Uterus (tissue), 4 donors: ENCODE results near the gene NAT14. TPM values are rescaled to one million over a fixed set of nuclear protein-coding genes. Genes with fewer than 3 reads are reported as not detected.

Source experiments
- DNase-seq, 2 donors: peaks; one replicate each; pipeline ENCODE4 v3.0.0-alpha.2; 2019 to 2020
- H3K27ac ChIP-seq, 2 donors: fragments of 200-600 bp; sonication (generic); 1 replicate in 1 of 2; 2 replicates in 1 of 2; pipeline ENCODE4 v1.5.1; 2016 to 2018
- H3K27me3 ChIP-seq, 2 donors: fragments of 200-600 bp; sonication (generic); one replicate each; pipeline ENCODE4 v1.5.1; 2018 to 2019; ENCODE audit warnings: control low read depth in 1 of 2
- H3K36me3 ChIP-seq, 2 donors: fragments of 200-600 bp; sonication (generic); one replicate each; pipeline ENCODE4 v1.5.1; 2019; ENCODE audit warnings: control low read depth in 1 of 2
- H3K4me1 ChIP-seq, 2 donors: fragments of 200-600 bp; sonication (generic); one replicate each; pipeline ENCODE4 v1.5.1; 2018 to 2019; ENCODE audit warnings: control low read depth in 1 of 2
- H3K4me3 ChIP-seq, 2 donors: fragments of 200-600 bp; sonication (generic); 1 replicate in 1 of 2; 2 replicates in 1 of 2; pipeline ENCODE4 v1.5.1; 2018 to 2019; ENCODE audit warnings: mild to moderate bottlenecking in 1 of 2
- H3K9me3 ChIP-seq, 2 donors: fragments of 200-600 bp; sonication (generic); one replicate each; pipeline ENCODE4 v1.5.1; 2019; ENCODE audit warnings: control low read depth in 1 of 2
- CTCF ChIP-seq, 4 experiments: fragments of 200-600 bp in 2 of 4; fragments of 450-650 bp in 2 of 4; sonication (generic) in 2 of 4; IDR thresholded peaks; one replicate each; pipeline ENCODE4 v1.5.1; 2016 to 2019; ENCODE audit warnings: antibody characterized with exemption in 4 of 4, mild to moderate bottlenecking in 2 of 4, moderate library complexity in 1 of 4
- POLR2A ChIP-seq, 2 donors: fragments of 450-650 bp; IDR thresholded peaks; one replicate each; pipeline ENCODE4 v1.6.1; 2016; ENCODE audit warnings: antibody characterized with exemption in 2 of 2, mild to moderate bottlenecking in 1 of 2, moderate library complexity in 1 of 2
- intact Hi-C: fragments of 100-400 bp; cut with DNase I; formaldehyde crosslinking; loops from one replicate; pipeline ENCODE4 v1.15.1; 2023; ENCODE audit warnings: low total_unique reads
- total RNA-seq, 4 donors: library from RNA; depleted of rRNA in 3 of 4; stranded (reverse); fragments of >200 nt in 3 of 4; gene quantifications; one replicate each; pipeline versions ENCODE4 v1.1.0 to v1.2.4, GENCODE V29; 2014 to 2023
- donor health status: DM: yes; HTN: yes; CAD: no.

The NAT14 gene
- total RNA-seq, 4 donors from 2014 or later, result 16.8 to 44.3 (median 19.6) TPM

- no peak for DNase-seq
- intact Hi-C loops, result no loop called here
- Histone ChIP-seq H3K4me3 (no peak overlapping the region), H3K27me3 (no peaks in the 10 kb centered on the region), H3K4me1 (peaks cover 0 to 7% of the 10 kb centered on the region in 2 donors), H3K27ac (peak overlapping the region in 1 of 2 donors; percentile 48), H3K9me3 (no peaks in the 10 kb centered on the region), H3K36me3 (no peaks in the 10 kb centered on the region)
- TF ChIP-seq CTCF (IDR thresholded peaks at IDR 0.05), result no peak
- TF ChIP-seq POLR2A (IDR thresholded peaks at IDR 0.05), result no peak
These were observed 12.5 kb upstream of the NAT14 start for GRCh38 chr19:55472463-55472862.

- Histone ChIP-seq H3K4me1 (peaks cover 0 to 7% of the 10 kb centered on the region in 2 donors), H3K36me3 (no peaks in the 10 kb centered on the region), H3K27ac (peak overlapping the region; percentile 27 to 48), H3K4me3 (no peak overlapping the region), H3K27me3 (no peaks in the 10 kb centered on the region), H3K9me3 (no peaks in the 10 kb centered on the region)
- no peak for DNase-seq
- TF ChIP-seq POLR2A (IDR thresholded peaks at IDR 0.05) (no peak), CTCF (IDR thresholded peaks at IDR 0.05) (no peak)
- intact Hi-C loops, result no loop called here
These were observed 11.6 kb upstream of the NAT14 start for GRCh38 chr19:55473225-55474012.

GRCh38 chr19:55474269-55475265 is 10.4 kb upstream of the NAT14 start:
- peak overlapping the region; percentile 27 to 48 for H3K27ac ChIP-seq
- H3K4me1 ChIP-seq, result peaks cover 0 to 7% of the 10 kb centered on the region in 2 donors
- TF ChIP-seq POLR2A (IDR thresholded peaks at IDR 0.05), result no peak
- no peak for TF ChIP-seq CTCF (IDR thresholded peaks at IDR 0.05)
- H3K4me3 ChIP-seq, result no peak overlapping the region
- H3K9me3 ChIP-seq, result no peaks in the 10 kb centered on the region
- no peaks in the 10 kb centered on the region for H3K36me3 ChIP-seq
- intact Hi-C loops, result no loop called here
- H3K27me3 ChIP-seq, result no peaks in the 10 kb centered on the region
- no peak for DNase-seq

GRCh38 chr19:55476100-55476775 is 8.8 kb upstream of the NAT14 start, which contains the start of gene ZNF628:
ZNF628 (plus strand) TSS chr19:55476617; CDS start chr19:55479911, 3,294 bp downstream.
- Histone ChIP-seq H3K36me3 (no peaks in the 10 kb centered on the region), H3K27ac (peak within 1 kb of the TSS; percentile 98), H3K27me3 (no peaks in the 10 kb centered on the region), H3K4me3 (peak within 1 kb of the TSS; percentile 62 to 71), H3K9me3 (no peaks in the 10 kb centered on the region), H3K4me1 (peaks cover 0 to 7% of the 10 kb centered on the region in 2 donors)
- peak; percentile 98 to 99 for DNase-seq
- intact Hi-C loops, result no loop called here
- peak in 1 of 4 experiments; percentile 8 for TF ChIP-seq CTCF (IDR thresholded peaks at IDR 0.05)
- peak; percentile 39 to 84 for TF ChIP-seq POLR2A (IDR thresholded peaks at IDR 0.05)
